ENCODE measurements around the gene PASK.
"Not testable (repeated sequence)": the region's sequence is repeated elsewhere in the genome, so short reads cannot be mapped to it uniquely, and the experiment has no call there.

PASK gene

DNA sequence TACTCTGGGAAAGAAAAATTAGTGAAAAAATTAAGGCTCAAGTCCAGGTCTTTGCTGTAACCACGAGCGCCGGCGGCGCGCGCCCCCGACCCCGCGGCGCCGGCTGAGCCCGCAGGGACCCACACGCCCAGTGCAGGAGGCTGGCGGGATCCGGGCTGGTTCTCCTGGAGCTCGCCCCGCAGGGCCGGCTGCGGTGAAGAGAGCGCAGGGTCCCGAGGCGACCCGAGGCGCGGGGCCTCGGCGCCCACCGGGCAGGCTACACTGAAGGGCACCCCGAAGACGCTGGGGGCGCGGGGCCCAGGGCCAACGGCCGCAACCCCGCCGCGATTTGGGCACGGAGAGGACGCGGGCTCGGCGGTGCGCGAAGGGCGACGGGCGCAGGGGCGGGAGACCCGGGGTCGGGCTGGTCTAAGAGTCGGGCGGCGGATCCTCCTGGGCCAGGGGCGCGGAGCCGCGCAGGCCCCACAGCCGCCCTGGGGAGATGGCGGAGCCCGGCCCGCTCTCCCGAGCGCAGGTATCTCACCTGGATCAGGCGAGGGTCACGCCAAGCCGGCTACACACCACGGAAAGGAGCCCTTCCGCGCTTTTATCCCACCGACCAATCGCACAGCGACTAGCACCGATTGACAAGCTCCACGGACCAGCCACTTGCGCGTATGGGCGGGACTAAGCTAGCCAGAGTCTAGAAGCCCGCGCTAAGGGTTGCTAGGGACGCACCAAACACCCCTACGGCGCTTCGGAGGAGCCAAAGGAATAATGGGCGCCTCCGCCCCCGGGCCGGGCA, at the start of gene PASK:
Gene PASK (minus strand): TSS at position 582 of the 784 bp plus-strand sequence. CDS start 6,440 bp downstream, outside the sequence.
- H3K4me3 ChIP-seq: peak within 1 kb of the TSS; percentile 77 to 100 (median 95)
- peak within 1 kb of the TSS in 20 of 21 experiments; percentile 37 to 96 (median 91) for H3K27ac ChIP-seq

DNA sequence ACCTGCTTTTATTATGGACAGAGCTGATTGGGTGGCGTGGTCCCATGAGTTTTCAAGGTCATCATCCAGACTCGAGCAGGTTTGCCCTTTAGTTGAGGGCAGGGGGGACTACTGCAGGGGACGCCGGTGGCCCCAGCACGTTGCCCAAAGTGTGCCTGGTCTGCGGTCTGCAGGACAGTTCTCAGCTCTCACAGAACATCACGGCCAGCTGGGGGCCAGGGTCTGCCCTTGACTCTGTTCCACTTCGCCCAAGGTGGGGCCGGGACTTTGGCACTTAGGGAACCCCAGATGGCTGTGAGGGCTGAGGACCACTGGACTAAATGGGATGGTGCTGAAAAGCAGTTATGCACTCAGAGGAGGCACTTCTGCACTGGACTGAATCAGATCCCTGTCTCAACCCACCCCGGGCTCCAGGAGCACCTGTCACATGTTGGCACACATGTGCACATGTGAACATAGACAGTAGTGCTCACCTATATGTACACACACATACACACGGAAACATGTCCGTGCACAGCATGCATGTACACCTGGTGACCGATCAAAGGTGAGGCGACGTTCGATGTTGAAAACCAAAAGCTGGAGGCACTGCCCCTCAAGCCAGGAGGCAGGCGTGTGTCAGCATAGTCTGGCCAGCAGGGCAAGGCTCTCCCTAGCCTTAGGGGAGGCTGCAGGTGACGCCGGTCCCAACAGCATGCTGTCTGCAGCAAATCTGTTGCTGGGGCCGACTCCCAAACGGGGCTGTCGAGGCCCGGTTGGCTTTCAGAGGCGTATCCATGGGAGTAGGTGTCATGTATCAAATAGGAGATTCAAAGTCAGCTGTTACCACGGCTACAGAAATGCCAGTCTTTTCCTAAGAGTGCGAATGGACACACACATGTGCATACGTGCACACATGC, 49.4 kb upstream of the PASK start:
- Histone ChIP-seq H3K4me3 (no peak overlapping the region), H3K27ac (no peak overlapping the region)

DNA sequence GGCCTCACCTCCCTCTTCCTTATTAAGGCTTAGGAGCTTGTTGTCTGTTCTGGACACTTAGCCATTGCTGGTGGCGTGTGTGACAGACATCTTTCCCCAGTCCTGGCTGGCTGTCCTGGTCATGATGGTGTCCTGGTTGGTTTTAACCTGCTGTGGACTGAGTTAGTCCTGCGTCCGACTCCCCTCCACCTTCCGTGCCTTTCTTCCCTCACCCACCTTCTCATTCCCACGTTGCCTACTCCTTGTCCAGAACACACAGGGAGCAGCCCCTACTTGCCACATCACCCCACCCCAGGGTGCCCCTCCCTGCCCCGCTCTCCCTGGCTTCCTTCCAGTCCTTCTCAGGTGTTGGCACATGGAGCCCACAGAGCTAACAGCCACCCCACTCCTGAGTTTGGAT, 48.7 kb upstream of the PASK start:
- Histone ChIP-seq H3K27ac (no peak overlapping the region), H3K4me3 (no peak overlapping the region)

DNA sequence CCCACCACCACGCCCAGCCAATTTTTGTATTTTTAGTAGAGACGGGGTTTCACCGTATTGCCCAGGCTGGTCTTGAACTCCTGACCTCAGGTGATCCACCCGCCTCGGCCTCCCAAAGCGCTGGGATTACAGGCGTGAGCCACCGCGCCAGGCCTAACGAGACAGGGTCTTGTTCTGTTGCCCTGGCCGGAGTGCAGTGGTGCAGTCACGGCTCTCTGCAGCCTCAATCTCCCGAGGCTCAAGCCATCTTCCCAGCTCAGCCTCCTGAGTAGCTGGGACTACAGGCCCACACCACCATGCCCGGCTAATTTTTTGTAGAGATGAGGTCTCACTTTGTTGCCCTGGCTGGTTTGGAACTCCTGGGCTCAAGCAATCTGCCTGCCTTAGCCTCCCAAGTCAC, 48.0 kb upstream of the PASK start:
- H3K27ac ChIP-seq, H3K4me3 ChIP-seq: not testable (repeated sequence)

DNA sequence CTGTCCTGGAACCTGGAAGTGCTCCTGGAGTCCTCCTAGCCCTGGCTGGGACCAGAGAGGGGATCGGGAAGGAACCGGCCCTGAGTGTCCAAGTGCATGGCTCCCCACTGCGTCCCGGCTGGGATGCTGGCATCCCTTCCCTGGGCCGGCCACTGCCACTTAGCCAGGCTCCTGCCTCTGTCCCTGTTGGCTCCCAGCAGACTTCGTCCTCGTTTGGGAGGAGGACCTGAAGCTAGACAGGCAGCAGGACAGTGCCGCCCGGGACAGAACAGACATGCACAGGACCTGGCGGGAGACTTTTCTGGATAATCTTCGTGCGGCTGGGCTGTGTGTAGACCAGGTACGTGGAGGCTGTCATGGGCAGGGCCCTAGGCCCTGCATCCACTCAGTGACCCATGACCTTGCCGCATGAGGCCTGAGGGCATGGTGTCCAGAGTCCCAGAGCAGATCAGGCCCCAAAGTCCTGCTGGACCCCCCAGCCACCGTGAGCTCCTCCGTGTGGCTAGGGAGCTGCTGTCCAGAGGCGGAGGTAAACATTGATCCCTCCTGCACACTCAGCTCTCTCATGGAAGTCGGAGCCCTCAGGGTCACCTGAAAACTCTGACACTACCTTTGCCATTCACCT, 46.3 kb upstream of the PASK start:
- Histone ChIP-seq H3K27ac (no peak overlapping the region), H3K4me3 (no peak overlapping the region)

DNA sequence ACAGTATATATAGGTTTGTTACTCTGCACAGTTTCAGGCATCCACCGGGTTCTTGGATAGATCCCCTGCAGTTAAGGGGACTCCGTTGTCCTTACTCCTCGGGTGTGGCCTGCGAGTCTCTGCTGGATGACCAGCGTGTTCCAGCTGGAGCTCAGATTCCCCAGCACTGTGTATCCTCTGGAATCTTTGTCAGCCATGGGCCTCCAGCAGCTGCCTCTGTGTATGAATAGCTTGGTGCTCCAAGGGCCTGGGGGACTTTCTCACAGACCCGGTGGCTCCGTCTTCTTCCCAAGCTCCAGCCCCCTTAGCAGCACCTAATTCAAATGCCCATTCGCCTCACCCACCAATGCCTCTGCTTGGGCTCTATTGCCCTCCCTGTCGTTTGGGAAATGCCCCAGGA, 45.5 kb upstream of the PASK start:
- no peak overlapping the region for H3K27ac ChIP-seq
- no peak overlapping the region for H3K4me3 ChIP-seq

DNA sequence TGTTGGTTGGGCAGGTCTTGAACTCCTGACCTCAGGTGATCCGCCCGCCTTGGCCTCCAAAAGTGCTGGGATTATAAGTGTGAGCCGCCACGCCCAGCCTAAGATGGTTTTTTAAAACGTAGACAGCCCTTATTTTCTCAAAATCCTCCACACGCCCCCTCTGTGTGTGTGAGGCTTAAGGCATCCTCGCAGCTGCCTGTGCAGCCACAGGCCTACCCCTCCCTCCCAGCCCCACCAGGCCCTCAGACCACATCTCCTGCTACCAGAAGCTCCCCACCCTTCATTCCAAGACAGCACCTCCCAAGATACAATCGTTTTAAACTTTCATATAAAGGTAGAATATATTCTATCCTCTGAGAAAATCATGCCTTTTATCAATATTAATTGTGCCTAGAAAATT, 44.0 kb upstream of the PASK start:
- H3K27ac ChIP-seq: no peak overlapping the region
- no peak overlapping the region for H3K4me3 ChIP-seq

DNA sequence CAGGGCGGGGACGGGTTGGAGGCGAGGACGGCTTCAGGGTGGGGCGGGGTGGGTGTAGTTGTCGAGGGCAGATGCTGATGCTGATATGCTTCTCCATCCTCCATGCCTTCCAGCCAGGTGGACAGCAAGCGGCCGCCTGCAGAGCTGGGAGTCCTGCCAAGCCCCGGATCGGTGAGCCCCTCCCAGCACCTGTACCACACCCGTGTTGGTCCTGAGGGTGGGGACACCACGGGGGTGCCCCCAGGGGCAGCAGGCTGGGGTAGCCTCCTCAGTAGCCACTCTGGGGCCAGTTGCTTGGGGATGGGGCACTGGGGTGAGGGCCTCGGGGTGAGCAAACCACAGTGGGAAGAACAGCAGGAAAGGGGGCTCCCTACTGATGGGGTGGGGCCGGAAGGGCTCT, 41.8 kb upstream of the PASK start:
- Histone ChIP-seq H3K4me3 (no peak overlapping the region), H3K27ac (no peak overlapping the region)

DNA sequence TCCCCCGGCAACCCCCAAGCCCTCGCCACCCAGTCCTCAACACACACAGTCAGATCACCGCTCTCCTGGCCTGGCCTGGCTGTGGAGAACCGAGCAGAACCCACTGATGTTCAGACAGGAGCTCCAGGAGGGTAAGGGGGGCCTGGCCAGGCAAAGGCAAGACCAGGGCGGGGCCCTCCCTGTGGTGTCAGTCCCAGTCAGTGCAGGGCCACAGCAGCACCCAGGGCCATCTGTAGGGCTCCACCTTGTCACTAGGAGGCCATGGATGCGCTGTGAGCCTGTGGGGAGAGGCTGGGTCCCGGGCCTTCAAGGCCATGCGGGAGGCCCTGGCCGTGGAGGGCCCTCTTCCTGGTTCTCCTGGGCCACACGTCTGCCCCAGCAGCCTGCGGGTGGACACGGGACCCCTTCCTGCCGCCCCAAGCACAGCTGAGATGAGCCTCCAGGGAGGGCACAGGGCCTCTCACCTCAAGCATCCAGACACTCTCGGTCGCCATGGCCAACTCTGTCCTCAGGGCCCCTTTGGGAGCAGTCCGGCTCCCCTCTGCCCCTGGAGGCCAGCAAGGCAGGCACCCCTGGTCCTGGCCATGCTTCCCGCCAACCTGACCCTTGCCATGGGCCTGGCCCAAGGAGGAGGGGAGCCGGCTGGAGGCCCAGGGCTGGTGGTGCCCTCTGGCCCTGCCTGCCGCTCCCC, 41.2 kb upstream of the PASK start:
- no peak overlapping the region for H3K27ac ChIP-seq
- H3K4me3 ChIP-seq: no peak overlapping the region

DNA sequence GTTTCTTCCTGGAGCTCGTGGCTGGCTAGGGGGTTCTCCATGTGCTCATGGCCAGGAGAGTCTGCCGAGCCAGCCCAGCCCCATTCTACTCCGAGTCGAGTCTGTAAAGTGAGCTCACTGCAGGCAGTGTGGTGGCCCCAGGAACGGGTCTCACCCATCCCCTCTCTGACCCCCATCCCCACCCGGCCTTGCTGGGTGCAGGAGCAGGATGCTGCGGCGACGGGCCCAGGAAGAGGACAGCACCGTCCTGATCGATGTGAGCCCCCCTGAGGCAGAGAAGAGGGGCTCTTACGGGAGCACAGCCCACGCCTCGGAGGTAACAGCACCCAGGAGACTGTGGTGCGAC, 40.6 kb upstream of the PASK start:
- no peak overlapping the region for H3K27ac ChIP-seq
- H3K4me3 ChIP-seq: no peak overlapping the region

DNA sequence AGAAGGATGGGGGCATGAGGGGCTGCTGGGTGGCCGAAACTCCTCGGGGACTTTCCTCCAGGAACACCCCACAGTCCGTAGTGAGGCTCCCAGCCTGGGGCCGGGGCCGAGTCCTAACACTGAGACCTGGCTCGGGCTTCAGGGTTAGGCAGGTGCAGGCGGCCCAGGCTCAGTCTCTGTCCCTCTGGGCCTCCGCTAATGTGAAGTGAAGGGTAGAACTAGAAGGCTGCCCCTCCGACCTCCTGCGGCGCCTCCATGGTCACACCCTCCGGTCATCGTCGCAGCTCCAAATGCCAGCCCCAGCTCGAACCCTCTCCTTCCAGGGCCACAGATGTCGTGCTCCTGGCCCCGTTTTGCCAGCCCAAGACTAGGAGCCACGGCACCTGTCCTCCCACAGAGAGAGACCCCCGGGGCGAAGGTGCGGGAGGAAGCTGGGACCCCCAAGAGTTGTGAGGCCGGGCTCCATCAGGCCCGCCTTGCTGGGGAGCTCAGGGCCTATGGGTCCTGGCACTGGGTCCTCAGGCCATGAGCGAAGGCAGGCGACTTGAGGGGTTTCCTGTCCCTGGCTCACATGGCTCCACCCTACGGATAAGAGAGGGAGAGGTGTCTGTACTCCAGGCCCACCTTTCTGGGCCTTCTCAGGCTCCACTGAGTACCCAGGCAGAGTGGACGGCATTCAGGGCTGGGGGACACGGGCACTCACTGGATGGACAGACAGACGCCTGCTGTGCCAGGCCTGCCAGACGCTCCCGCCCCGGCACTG, 40.0 kb upstream of the PASK start:
- H3K4me3 ChIP-seq: no peak overlapping the region
- H3K27ac ChIP-seq: no peak overlapping the region

DNA sequence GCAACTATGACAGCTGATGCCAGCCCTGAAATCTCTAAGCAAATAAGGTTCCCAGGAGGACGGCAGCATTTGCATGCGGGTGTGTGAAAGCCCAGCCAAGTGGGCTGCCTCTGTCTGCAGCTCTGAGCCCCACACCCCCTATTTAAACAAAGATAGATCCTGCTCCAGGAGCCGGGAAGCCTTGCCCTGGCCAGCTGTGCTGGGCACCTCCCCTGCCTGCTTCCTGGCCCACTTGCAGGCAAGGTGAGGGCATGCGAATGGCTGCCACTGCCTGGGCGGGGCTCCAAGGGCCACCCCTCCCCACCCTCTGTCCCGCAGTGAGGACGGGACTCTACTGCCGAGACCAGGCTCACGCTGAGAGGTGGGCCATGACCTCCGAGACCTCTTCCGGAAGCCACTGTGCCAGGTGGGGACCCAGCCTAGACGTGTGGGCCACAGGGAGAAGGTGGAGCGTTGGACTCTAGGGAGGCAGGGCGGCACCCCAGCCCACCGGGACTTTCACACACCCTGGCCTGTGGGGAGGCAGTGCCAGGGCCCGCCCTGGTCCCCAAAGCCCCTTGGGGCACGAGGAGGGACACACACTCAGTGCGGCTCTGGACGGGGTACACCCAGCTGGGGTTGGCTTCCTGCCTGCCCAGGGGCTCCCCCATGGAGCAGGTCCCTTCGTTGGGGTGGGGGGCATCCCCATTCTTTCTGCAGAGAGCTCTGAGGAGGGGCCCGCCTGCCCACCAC, 39.3 kb upstream of the PASK start, which contains the start of gene ANO7:
Gene ANO7 (plus strand): TSS at position 317 of the 732 bp plus-strand sequence. CDS start 1,387 bp downstream, outside the sequence.
- Histone ChIP-seq H3K4me3 (no peak within 1 kb of the TSS), H3K27ac (no peak within 1 kb of the TSS)

DNA sequence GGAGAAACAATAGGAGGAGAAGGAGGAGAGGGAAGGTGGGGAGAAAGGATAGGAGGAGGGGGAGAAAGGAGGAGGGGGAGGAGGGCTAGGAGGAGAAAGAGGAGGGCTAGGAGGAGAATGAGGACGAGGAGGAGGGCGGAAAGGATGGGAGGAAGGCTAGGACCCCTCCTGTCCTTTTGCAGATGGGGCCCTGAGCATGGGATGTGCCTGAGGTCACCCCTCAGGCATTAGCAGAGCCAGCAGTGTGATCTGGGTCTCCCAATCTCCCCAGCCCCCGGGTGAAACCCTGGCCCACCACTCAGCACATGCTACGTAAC, 38.6 kb upstream of the PASK start:
- Histone ChIP-seq H3K4me3 (no peak overlapping the region), H3K27ac (no peak overlapping the region)

DNA sequence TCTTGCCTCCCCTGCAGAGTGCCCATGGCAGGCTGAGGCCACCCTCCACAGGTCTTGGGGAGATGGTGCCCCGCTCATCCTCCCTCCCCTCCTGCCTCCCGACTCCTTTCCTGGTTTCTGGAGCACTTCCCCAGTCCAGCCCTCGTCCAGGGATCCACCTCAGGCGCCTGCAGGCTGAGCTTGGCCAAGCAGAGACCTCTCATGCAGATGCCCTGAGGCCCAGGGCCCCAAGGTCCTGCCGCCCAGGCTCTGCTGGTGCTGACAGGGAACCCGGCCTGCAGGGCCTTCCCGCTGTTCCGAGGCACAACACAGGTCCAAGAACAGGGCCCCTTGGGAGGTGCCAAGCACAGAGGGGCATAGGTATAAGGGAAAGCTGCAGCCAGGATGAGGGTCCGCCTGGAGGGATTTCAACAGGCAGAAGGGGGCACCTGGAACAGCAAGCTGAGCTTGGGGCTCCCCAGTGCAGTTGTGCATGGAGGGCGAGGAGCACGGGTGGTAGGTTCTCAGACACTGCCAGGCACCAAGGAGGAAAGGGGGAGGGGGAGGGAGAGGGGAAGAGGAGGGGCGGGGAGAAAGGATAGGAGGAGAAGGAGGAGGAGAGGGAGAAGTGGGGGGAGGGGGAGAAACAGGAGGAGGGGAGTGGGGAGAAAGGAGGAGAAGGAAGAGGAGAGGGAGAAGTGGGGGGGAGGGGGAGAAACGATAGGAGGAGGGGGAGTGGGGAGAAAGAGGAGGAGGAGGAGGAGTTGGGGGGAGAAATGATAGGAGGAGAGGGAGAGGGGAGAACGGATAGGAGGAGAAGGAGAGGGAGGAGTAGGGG, 38.0 kb upstream of the PASK start:
- Histone ChIP-seq H3K27ac (no peak overlapping the region), H3K4me3 (no peak overlapping the region)

DNA sequence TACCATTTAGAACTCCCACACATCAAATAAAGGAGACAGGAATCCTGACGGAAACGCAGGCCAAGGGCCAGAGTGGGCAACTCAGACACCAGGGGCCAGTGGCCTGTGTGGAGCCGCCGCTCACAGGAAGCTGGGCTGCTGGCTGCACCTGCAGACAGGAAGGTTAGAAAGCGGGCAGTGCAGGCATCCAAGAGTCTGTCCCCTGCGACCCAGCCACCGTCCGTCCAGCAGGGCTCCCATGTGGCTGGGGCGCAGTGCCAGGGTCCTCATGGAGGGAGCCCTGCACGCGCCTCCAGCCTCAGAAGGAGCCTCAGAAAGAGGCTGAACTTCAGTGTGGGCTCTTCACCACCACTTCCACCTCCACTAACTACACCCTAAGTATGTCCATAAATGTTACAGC, 36.7 kb upstream of the PASK start:
- Histone ChIP-seq H3K4me3 (no peak overlapping the region), H3K27ac (no peak overlapping the region)

DNA sequence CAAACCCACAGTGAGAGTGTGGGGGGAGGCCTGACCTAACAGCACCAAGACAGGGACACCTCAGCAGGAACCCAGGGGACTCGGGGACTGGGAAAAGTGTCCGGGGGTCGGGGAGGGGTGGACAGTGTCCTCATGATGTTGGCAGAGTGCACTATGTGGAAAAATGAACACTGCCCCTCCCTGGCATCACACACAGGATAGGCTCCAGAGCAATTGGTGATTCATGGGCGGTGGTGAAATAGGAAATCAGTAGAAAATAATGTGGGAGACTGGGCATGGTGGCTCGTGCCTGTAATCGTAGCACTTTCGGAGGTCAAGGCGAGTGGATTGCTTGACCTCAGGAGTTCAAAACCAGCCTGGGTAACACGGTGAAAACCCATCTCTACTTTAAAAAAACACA, 35.6 kb upstream of the PASK start:
- H3K4me3 ChIP-seq: no peak overlapping the region
- H3K27ac ChIP-seq: no peak overlapping the region

DNA sequence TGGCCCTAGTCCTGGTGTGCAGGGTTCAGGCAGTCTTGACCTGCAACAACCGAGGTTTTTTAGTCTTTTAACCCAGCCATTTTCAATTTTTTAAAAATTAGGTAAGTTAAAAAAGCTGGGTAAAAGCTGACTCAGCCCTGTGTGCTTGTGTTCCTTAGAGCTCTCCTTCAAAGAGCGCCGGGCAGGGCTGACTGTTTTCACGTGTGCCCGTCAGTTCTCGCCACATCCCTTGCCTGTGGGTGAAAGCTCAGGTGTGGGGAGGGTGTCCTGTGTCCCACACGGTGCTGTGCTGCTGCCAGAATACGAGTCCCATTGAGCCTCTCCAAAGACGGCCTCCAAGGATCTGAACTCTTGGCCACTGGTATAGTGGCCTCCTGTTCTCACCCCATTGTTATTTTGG, 33.9 kb upstream of the PASK start:
- no peak overlapping the region for H3K4me3 ChIP-seq

DNA sequence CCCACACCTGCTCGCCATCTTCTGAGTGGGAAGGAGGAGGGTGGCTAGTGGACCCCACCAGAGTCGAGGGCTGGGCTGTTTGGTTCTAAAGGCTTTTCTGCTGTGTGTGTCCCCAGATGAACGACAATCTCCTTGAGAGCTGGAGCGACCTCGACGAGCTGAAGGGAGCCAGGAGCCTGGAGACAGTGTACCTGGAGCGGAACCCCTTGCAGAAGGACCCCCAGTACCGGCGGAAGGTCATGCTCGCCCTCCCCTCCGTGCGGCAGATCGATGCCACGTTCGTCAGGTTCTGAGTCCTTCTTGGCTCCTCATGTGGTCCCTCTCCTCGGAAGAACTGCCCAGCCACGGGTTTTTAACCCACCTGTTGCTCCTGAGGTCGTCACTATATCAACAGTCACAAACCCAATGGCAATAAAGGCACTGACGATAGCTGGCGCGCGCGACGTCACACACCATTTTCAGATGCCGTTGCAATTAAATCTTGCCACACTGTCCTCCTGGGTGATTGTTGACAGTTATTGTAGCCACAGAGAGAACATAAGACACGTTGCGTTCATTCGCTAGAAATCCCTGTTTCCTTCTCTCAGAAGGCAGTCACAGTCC, 33.4 kb upstream of the PASK start:
- Histone ChIP-seq H3K4me3 (no peak overlapping the region), H3K27ac (no peak overlapping the region)

More for the DNA sequence above, 33.9 kb upstream of the PASK start:
- no peak overlapping the region for H3K27ac ChIP-seq
